Muscle layer of colon (tissue), 2 donors: ENCODE results near the gene LST1.
"Not testable (repeated sequence)": the region's sequence is repeated elsewhere in the genome, so short reads cannot be mapped to it uniquely, and the experiment has no call there.

Source experiments
- H3K27ac ChIP-seq: one replicate; pipeline ENCODE4 v1.7.0; 2013; ENCODE audit warnings: low read depth, mild to moderate bottlenecking, low read length, moderate library complexity
- H3K27me3 ChIP-seq, 2 donors: one replicate each; pipeline ENCODE4 v1.7.0; 2013; ENCODE audit warnings: low read length in 2 of 2, mild to moderate bottlenecking in 2 of 2; ENCODE audit not compliant: insufficient read depth in 2 of 2, control insufficient read depth in 1 of 2
- H3K36me3 ChIP-seq: one replicate; pipeline ENCODE4 v1.7.0; 2013; ENCODE audit warnings: mild to moderate bottlenecking, low read length; ENCODE audit not compliant: insufficient read depth
- H3K4me1 ChIP-seq: one replicate; pipeline ENCODE4 v1.7.0; 2013; ENCODE audit warnings: mild to moderate bottlenecking, low read length; ENCODE audit not compliant: insufficient read depth
- H3K4me3 ChIP-seq, 2 donors: one replicate each; pipeline ENCODE4 v1.7.0; 2013; ENCODE audit warnings: low read length in 2 of 2, low read depth in 1 of 2, mild to moderate bottlenecking in 1 of 2, moderate library complexity in 1 of 2
- H3K9ac ChIP-seq: one replicate; pipeline ENCODE4 v1.7.0; 2013; ENCODE audit warnings: low read length
- H3K9me3 ChIP-seq: one replicate; pipeline ENCODE4 v1.7.0; 2013; ENCODE audit warnings: mild to moderate bottlenecking, low read length
- donor health status: abdominal sarcoma.
- donor health status: Adenocarcinoma of cecum.

Gene LST1

DNA sequence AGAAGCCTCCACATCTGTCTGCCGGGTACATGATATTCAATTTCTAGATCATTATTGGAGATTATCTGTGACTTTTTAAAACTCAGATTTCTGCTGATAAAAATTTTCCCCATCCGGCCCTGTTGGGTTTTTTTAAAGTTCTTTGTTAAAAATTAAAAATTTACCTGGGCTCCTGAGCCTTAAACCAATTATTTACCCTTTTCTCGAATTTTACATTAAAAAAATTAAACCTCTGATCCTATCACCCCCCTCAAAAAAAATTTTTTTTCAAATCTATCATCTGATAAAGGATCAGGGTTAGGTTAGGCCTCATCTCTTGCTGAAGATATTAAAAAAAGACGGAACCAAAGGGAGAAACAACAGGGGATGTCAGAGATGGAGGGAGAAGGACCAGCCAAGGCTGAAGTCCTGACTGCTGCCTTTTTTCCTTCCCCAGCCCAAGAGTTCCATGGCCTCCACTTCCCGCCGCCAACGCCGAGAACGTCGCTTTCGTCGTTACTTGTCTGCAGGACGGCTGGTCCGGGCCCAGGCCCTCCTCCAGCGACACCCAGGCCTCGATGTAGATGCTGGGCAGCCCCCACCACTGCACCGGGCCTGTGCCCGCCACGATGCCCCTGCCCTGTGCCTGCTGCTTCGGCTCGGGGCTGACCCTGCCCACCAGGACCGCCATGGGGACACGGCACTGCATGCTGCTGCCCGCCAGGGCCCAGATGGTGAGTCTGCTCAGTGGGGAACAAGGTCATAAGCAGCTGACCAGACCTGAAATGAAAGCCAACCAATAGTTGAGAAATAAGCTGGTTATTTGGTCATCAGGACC is 38.1 kb upstream of the LST1 start:
- Histone ChIP-seq H3K9me3 (no peaks in the 10 kb centered on the region), H3K4me1 (peaks cover 23% of the 10 kb centered on the region), H3K27me3 (no peaks in the 10 kb centered on the region), H3K27ac (peak overlapping the region; percentile 86), H3K4me3 (peak overlapping the region; percentile 28 to 74), H3K36me3 (no peaks in the 10 kb centered on the region), H3K9ac (peak overlapping the region; percentile 38)

DNA sequence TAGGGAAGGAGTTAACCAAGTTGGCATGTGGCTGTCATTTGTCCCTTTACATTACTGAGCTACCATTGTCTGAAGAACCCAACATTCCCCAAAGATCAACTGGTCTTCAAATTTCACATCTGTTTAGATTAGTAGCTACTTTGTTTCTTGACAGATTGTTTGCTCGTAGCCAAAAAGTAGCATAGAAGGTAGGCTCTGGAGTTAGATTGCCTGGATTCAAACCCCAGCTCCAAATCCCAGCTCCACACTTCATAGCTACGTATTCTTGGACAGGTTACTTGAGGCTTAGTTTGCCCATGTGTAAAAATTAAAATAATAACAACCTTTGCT is 37.6 kb upstream of the LST1 start:
- H3K4me3 ChIP-seq: peak overlapping the region in 1 of 2 donors; percentile 74
- peak overlapping the region; percentile 86 for H3K27ac ChIP-seq
- peak overlapping the region; percentile 38 for H3K9ac ChIP-seq
- no peaks in the 10 kb centered on the region for H3K36me3 ChIP-seq
- H3K27me3 ChIP-seq: no peaks in the 10 kb centered on the region
- peaks cover 19% of the 10 kb centered on the region for H3K4me1 ChIP-seq
- no peaks in the 10 kb centered on the region for H3K9me3 ChIP-seq

DNA sequence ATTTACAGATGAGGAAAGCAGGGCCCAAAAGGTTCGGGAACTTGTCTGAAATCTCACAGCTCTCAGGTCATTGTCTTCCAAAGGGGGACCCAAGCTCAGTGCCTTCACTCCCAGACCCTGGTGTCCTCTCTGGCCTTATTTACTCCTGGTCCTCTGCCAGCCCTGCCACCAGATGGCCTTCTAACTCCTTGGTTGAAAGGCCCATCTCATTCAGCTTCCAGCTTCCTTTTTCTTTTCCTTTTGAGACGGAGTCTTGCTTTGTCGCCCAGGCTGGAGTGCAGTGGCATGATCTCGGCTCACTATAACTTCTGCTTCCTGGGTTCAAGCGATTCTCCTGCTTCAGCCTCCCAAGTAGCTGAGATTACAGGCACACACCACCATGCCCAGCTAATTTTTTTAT is 34.7 kb upstream of the LST1 start:
- H3K27ac ChIP-seq: not testable (repeated sequence)

DNA sequence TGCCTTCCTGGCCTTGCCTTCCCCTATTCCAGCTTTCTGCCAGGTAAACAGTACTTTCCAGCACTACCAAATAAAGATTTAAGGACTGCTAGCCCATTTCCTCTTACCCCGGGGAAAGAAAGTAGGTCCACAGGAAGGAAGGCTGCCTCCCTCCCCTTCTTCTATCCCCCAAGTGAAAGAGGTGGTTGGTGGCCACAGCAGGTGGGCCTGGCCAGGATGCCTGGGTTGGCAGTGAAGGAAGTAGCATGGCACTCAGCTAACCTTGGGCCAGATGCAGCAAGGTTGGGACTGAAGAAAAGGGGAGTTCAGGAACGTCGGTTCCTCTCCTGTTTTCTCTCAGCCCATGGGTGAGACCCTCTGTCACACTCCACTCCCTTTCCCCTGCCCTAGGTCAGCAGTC is 29.8 kb upstream of the LST1 start:
- no peak overlapping the region for H3K9ac ChIP-seq
- no peak overlapping the region for H3K27ac ChIP-seq
- H3K4me3 ChIP-seq: no peak overlapping the region
- no peaks in the 10 kb centered on the region for H3K9me3 ChIP-seq
- peaks cover 10% of the 10 kb centered on the region for H3K4me1 ChIP-seq
- no peaks in the 10 kb centered on the region for H3K27me3 ChIP-seq
- H3K36me3 ChIP-seq: peaks cover 42% of the 10 kb centered on the region

More for the DNA sequence above, 34.7 kb upstream of the LST1 start:
- H3K4me3 ChIP-seq, H3K36me3 ChIP-seq, H3K9me3 ChIP-seq, H3K27me3 ChIP-seq, H3K9ac ChIP-seq: not testable (repeated sequence)
- peaks cover 17% of the 10 kb centered on the region for H3K4me1 ChIP-seq

DNA sequence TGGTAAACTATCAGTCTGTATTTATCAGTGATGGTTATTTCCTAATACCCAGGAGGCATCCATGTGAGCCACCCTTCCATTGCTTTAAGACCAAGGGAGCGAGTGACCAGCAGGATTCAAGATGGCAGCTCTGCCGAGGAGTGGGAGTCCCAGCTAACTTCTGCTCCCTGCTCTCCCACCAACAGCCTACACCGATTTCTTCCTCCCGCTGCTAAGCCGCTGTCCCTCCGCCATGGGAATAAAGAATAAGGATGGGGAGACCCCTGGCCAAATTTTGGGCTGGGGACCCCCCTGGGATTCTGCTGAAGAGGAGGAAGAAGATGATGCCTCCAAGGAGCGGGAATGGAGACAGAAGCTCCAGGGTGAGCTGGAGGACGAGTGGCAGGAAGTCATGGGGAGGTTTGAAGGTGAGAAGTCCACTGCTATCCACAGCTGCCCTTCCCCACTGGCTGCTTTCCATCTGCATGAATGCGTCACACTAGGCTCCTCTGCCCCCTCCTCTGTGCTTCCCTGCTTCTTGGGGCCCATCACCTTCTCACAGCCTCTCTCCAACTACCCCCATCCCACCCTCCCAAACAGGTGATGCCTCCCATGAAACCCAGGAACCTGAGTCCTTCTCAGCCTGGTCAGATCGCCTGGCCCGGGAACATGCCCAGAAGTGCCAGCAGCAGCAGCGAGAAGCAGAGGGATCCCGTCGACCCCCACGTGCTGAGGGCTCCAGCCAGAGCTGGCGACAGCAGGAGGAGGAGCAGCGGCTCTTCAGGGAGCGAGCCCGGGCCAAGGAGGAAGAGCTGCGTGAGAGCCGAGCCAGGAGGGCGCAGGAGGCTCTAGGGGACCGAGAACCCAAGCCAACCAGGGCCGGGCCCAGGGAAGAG is 28.4 kb upstream of the LST1 start:
- Histone ChIP-seq H3K9me3 (no peaks in the 10 kb centered on the region), H3K27ac (peak overlapping the region; percentile 38), H3K4me3 (no peak overlapping the region), H3K9ac (no peak overlapping the region), H3K4me1 (peaks cover 10% of the 10 kb centered on the region), H3K36me3 (peaks cover 42% of the 10 kb centered on the region), H3K27me3 (no peaks in the 10 kb centered on the region)

DNA sequence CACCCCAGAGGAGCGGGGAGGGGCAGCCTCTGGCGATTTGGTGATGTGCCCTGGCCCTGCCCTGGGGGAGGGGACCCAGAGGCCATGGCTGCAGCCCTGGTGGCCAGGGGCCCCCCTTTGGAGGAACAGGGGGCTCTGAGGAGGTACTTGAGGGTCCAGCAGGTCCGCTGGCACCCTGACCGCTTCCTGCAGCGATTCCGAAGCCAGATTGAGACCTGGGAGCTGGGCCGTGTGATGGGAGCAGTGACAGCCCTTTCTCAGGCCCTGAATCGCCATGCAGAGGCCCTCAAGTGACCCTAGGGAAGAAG is 27.8 kb upstream of the LST1 start:
- peak overlapping the region; percentile 38 for H3K27ac ChIP-seq
- no peak overlapping the region for H3K4me3 ChIP-seq
- H3K4me1 ChIP-seq: peaks cover 10% of the 10 kb centered on the region
- H3K9me3 ChIP-seq: no peaks in the 10 kb centered on the region
- peaks cover 42% of the 10 kb centered on the region for H3K36me3 ChIP-seq
- H3K9ac ChIP-seq: no peak overlapping the region
- H3K27me3 ChIP-seq: no peaks in the 10 kb centered on the region

DNA sequence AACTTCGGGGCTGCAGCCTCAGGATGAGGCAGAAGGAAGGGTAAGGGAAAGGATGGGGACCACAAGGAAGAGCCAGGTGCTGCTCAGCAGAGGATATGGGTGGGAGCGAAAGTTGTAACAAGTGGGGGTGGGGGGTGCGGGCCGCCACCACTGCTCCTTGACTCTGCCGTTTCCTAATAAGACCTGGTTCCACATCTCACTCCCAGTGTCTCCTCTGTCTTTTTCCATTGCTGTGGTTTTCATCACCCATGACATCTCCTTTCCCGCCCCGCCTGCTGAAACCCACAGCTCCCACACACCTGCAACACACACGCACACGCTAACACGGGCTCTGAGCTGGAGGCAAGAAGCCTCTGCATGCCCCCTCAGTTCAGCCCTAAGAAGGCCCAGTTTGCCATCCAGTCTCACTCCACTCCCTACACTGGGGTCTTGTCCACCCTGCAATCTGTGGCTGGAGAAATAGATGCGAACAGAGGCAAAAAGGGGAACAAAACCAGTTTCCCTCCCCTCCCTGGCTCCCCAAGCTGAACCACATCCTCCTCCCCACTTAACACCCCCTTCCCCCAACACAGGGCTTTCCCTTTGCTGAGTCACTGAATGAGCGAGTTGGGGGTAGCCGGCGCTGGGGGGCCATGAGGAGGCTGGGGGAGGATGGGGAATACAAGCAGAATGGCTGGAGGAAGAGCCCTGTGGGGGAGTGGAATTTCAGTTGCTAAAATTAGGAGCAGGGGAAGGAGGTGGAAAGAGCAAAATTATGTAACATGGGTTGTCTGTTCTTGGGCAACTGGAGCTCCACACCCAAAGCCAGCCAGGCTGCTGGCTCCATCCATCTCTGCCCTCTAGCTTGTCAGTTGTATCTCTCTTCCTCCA is 27.2 kb upstream of the LST1 start:
- H3K27ac ChIP-seq: peak overlapping the region; percentile 52
- H3K4me1 ChIP-seq: peaks cover 10% of the 10 kb centered on the region
- H3K9ac ChIP-seq: no peak overlapping the region
- H3K4me3 ChIP-seq: no peak overlapping the region
- H3K27me3 ChIP-seq: no peaks in the 10 kb centered on the region
- no peaks in the 10 kb centered on the region for H3K9me3 ChIP-seq
- peaks cover 42% of the 10 kb centered on the region for H3K36me3 ChIP-seq

DNA sequence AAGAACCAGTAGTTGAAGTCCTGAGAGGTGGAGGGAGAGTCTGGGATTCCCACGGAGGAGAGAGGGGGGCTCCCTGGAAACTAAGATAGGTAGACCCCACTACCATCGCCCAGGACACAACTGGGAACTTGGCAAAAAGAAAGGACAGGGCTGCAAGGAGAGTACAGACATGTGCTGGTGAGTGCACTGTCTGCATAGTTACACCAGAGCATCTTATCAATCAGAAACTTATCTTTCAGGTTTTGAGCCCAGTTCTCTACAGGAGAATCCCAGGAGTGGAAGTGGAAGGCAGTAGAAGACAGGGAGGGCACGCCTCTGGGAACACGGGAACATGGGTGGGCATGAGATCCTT is 26.5 kb upstream of the LST1 start:
- peak overlapping the region; percentile 52 for H3K27ac ChIP-seq
- peaks cover 42% of the 10 kb centered on the region for H3K36me3 ChIP-seq
- H3K4me3 ChIP-seq: no peak overlapping the region

DNA sequence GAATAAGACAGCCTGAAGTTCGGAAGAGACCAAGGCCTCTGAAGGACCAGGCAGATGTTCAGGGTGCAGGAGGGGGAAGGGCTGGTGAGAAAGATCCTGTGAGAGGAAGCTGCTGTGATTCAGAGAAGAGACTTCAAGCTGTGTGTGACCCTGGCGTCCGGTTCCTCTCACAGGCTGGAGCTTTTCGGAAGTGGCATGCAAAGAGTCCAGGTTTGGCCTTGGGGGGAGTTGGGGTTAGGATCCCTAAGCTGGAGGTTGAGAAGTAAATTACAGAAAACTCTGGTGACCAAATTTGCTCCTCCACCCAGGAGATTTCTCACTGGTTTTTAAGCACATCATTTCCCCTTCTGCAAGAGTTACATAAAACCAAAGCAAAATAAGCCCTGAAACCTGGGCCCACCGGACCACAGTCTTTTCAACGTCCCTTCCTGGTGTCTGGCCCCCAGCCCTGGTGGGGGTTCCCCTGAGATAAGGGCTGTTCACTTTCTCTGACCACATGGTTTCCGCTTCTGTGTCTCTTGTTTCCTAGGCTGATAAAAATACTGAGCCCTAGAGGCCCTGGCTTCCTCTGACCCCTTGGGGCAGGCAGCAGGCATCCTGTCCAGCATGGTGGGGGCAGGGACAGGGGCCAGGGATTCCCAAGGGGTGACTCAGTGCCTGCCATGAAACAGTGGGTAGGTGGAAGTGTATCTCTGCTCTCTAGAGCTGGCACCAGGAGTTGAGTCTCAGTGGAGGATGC is 25.9 kb upstream of the LST1 start:
- Histone ChIP-seq H3K27ac (peak overlapping the region; percentile 52), H3K9me3 (no peaks in the 10 kb centered on the region), H3K9ac (no peak overlapping the region), H3K27me3 (no peaks in the 10 kb centered on the region), H3K4me3 (no peak overlapping the region), H3K4me1 (peaks cover 10% of the 10 kb centered on the region), H3K36me3 (peaks cover 42% of the 10 kb centered on the region)

More for the DNA sequence above, 26.5 kb upstream of the LST1 start:
- Histone ChIP-seq H3K9ac (no peak overlapping the region), H3K4me1 (peaks cover 10% of the 10 kb centered on the region), H3K9me3 (no peaks in the 10 kb centered on the region), H3K27me3 (no peaks in the 10 kb centered on the region)

DNA sequence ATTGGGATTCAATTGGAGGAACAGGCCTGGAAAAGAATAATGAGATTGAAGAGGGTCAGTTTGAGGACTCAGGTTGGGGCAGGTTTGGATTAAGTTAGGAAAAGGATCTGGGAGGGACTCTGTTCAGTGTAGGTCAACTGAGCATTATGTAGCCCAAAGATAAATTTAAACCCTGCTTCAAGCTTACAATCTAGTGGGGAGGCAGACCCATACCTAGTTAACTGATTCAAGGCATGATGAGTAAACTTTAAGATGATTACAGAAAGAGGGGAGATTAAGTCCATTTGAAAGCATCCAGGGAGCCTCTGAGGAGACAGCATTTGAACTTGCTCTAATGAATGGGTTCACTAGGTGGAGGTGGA is 25.4 kb upstream of the LST1 start:
- Histone ChIP-seq H3K9ac (no peak overlapping the region), H3K36me3 (peaks cover 42% of the 10 kb centered on the region), H3K27me3 (peaks cover 0 to under 1% of the 10 kb centered on the region in 2 donors), H3K27ac (no peak overlapping the region), H3K9me3 (no peaks in the 10 kb centered on the region), H3K4me3 (no peak overlapping the region), H3K4me1 (peaks cover 10% of the 10 kb centered on the region)
